ENCODE data around the gene DRD2. TPM values are rescaled to one million over a fixed set of nuclear protein-coding genes. Genes with fewer than 3 reads are reported as not detected.
A peak's percentile ranks its signal among the peaks of the same experiment; 100 is the strongest.

The DRD2 gene
- total RNA-seq, 2 experiments from 2014 or later = not detected

- H3K9me3 Mint-ChIP-seq = no peaks in the 10 kb centered on the region
- no peak overlapping the region for H3K4me3 Mint-ChIP-seq
- POLR2A ChIA-PET = no interaction called here
- H3K4me1 ChIP-seq (ENCODE audit: insufficient read depth, low read length) = no peaks in the 10 kb centered on the region
- peaks cover 0 to 15% of the 10 kb centered on the region in 2 experiments for H3K9me3 ChIP-seq (ENCODE audit: control insufficient read depth in 1 of 2, insufficient read depth in 1 of 2, low read length in 2 of 2)
- peaks cover 4% of the 10 kb centered on the region for H3K4me1 Mint-ChIP-seq (ENCODE audit: low read depth)
- no peak for ATAC-seq (ENCODE audit: poor library complexity)
- CTCF ChIA-PET = no interaction called here
- H3K4me3 ChIP-seq (ENCODE audit: low read length) = no peak overlapping the region
- DNase-seq = no peak
- no peaks in the 10 kb centered on the region for H3K36me3 ChIP-seq (ENCODE audit: insufficient read depth, low read length)
- H3K27ac ChIP-seq (ENCODE audit: low read depth in 1 of 2, low read length in 2 of 2) = no peak overlapping the region
- H3K27me3 Mint-ChIP-seq = peaks cover 88% of the 10 kb centered on the region
- intact Hi-C loops (cut with DNase I, micrococcal nuclease) = no loop called here
- H3K27me3 ChIP-seq (ENCODE audit: control insufficient read depth in 1 of 2, insufficient read depth in 2 of 2, low read length in 2 of 2) = peaks cover 39 to 64% of the 10 kb centered on the region in 2 experiments
- no peaks in the 10 kb centered on the region for H3K36me3 Mint-ChIP-seq (ENCODE audit: low read depth)
- TF ChIP-seq CTCF (IDR thresholded peaks at IDR 0.05) = no peak
- H3K27ac Mint-ChIP-seq = no peak overlapping the region
These were observed 1.4 kb upstream of the DRD2 start for GRCh38 chr11:113476553-113476952.

- CTCF ChIA-PET = no interaction called here
- H3K9me3 ChIP-seq (ENCODE audit: control insufficient read depth in 1 of 2, insufficient read depth in 1 of 2, low read length in 2 of 2) = peaks cover 0 to 15% of the 10 kb centered on the region in 2 experiments
- Mint-ChIP-seq H3K9me3 (no peaks in the 10 kb centered on the region), H3K4me3 (no peak overlapping the region), H3K4me1 (ENCODE audit: low read depth) (peaks cover 4% of the 10 kb centered on the region), H3K27me3 (peaks cover 83% of the 10 kb centered on the region), H3K36me3 (ENCODE audit: low read depth) (no peaks in the 10 kb centered on the region), H3K27ac (no peak overlapping the region)
- DNase-seq (peak in 13 of 14 experiments; percentile 19 to 59 (median 30)), ATAC-seq (ENCODE audit: poor library complexity) (no peak)
- intact Hi-C loops (cut with DNase I, micrococcal nuclease) = no loop called here
- H3K27me3 ChIP-seq (ENCODE audit: control insufficient read depth in 1 of 2, insufficient read depth in 2 of 2, low read length in 2 of 2) = peaks cover 39 to 65% of the 10 kb centered on the region in 2 experiments
- no peaks in the 10 kb centered on the region for H3K36me3 ChIP-seq (ENCODE audit: insufficient read depth, low read length)
- H3K4me3 ChIP-seq (ENCODE audit: low read length) = no peak overlapping the region
- POLR2A ChIA-PET = no interaction called here
- H3K4me1 ChIP-seq (ENCODE audit: insufficient read depth, low read length) = no peaks in the 10 kb centered on the region
- H3K27ac ChIP-seq (ENCODE audit: low read depth in 1 of 2, low read length in 2 of 2) = no peak overlapping the region
- no peak for TF ChIP-seq CTCF (IDR thresholded peaks at IDR 0.05)
These were observed 637 bp downstream of the DRD2 start for GRCh38 chr11:113474362-113475159.

GRCh38 chr11:113473983-113474361, 1.2 kb downstream of the DRD2 start:
- ChIA-PET CTCF (no interaction called here), POLR2A (no interaction called here)
- Mint-ChIP-seq H3K4me3 (no peak overlapping the region), H3K4me1 (ENCODE audit: low read depth) (peaks cover 4% of the 10 kb centered on the region), H3K36me3 (ENCODE audit: low read depth) (no peaks in the 10 kb centered on the region), H3K27ac (no peak overlapping the region), H3K9me3 (no peaks in the 10 kb centered on the region), H3K27me3 (peaks cover 82% of the 10 kb centered on the region)
- Histone ChIP-seq H3K27me3 (ENCODE audit: control insufficient read depth in 1 of 2, insufficient read depth in 2 of 2, low read length in 2 of 2) (peaks cover 39 to 65% of the 10 kb centered on the region in 2 experiments), H3K27ac (ENCODE audit: low read depth in 1 of 2, low read length in 2 of 2) (no peak overlapping the region), H3K4me1 (ENCODE audit: insufficient read depth, low read length) (no peaks in the 10 kb centered on the region), H3K36me3 (ENCODE audit: insufficient read depth, low read length) (no peaks in the 10 kb centered on the region), H3K4me3 (ENCODE audit: low read length) (no peak overlapping the region), H3K9me3 (ENCODE audit: control insufficient read depth in 1 of 2, insufficient read depth in 1 of 2, low read length in 2 of 2) (peaks cover 0 to 15% of the 10 kb centered on the region in 2 experiments)
- no peak for TF ChIP-seq CTCF (IDR thresholded peaks at IDR 0.05)
- ATAC-seq (ENCODE audit: poor library complexity) = no peak
- DNase-seq = no peak
- intact Hi-C loops (cut with DNase I, micrococcal nuclease) = no loop called here

Measured in CD4-positive, alpha-beta T cell (primary cell).